ENCODE results near the gene RPLP1.
"Not testable (repeated sequence)": the region's sequence is repeated elsewhere in the genome, so short reads cannot be mapped to it uniquely, and the experiment has no call there.

The RPLP1 gene

GRCh38 chr15:69443032-69443611 is 9.5 kb upstream of the RPLP1 start:
- DNase-seq: no peak

GRCh38 chr15:69444686-69445085 is 7.9 kb upstream of the RPLP1 start:
- DNase-seq: no peak

GRCh38 chr15:69446953-69447352 is 5.7 kb upstream of the RPLP1 start:
- DNase-seq: no peak

- DNase-seq: not testable (repeated sequence)
These were observed 2.4 kb upstream of the RPLP1 start for GRCh38 chr15:69450221-69450620.

GRCh38 chr15:69450968-69451695 is 1.5 kb upstream of the RPLP1 start:
- DNase-seq: no peak

GRCh38 chr15:69451951-69452691 is 497 bp upstream of the RPLP1 start:
- DNase-seq: peak; percentile 55

- no peak for DNase-seq
These were observed 2.3 kb downstream of the RPLP1 start for GRCh38 chr15:69454953-69455352.

- DNase-seq: no peak
These were observed 3.9 kb downstream of the RPLP1 start for GRCh38 chr15:69456208-69457166.

- DNase-seq: no peak
These were observed 5.0 kb downstream of the RPLP1 start for GRCh38 chr15:69457304-69458280.

GRCh38 chr15:69459066-69459465 is 6.4 kb downstream of the RPLP1 start:
- no peak for DNase-seq

- DNase-seq: no peak
These were observed 7.9 kb downstream of the RPLP1 start for GRCh38 chr15:69460481-69460880.

- DNase-seq: no peak
These were observed 9.4 kb downstream of the RPLP1 start for GRCh38 chr15:69462030-69462492.

- peak; percentile 84 for DNase-seq
These were observed 10.0 kb downstream of the RPLP1 start for GRCh38 chr15:69462493-69463181.

- DNase-seq: no peak
These were observed 10.7 kb downstream of the RPLP1 start for GRCh38 chr15:69463182-69463756.

- DNase-seq: no peak
These were observed 12.6 kb downstream of the RPLP1 start for GRCh38 chr15:69465253-69465652.

- DNase-seq: no peak
These were observed 14.1 kb downstream of the RPLP1 start for GRCh38 chr15:69466733-69467132.

- no peak for DNase-seq
These were observed 15.0 kb downstream of the RPLP1 start for GRCh38 chr15:69467636-69468035.

- no peak for DNase-seq
These were observed 15.9 kb downstream of the RPLP1 start for GRCh38 chr15:69468241-69469121.

GRCh38 chr15:69469467-69470201 is 17.0 kb downstream of the RPLP1 start:
- no peak for DNase-seq

Data from NCI-H524 treated with DMSO at 0.1 percent for 48 hours (cell line).